ENCODE measurements around the gene FRMD8. TPM values are rescaled to one million over a fixed set of nuclear protein-coding genes. Genes with fewer than 3 reads are reported as not detected.

Gene FRMD8
- total RNA-seq, 6 donors from 2014 or later, result 31.4 to 77.5 (median 45.8) TPM

DNA sequence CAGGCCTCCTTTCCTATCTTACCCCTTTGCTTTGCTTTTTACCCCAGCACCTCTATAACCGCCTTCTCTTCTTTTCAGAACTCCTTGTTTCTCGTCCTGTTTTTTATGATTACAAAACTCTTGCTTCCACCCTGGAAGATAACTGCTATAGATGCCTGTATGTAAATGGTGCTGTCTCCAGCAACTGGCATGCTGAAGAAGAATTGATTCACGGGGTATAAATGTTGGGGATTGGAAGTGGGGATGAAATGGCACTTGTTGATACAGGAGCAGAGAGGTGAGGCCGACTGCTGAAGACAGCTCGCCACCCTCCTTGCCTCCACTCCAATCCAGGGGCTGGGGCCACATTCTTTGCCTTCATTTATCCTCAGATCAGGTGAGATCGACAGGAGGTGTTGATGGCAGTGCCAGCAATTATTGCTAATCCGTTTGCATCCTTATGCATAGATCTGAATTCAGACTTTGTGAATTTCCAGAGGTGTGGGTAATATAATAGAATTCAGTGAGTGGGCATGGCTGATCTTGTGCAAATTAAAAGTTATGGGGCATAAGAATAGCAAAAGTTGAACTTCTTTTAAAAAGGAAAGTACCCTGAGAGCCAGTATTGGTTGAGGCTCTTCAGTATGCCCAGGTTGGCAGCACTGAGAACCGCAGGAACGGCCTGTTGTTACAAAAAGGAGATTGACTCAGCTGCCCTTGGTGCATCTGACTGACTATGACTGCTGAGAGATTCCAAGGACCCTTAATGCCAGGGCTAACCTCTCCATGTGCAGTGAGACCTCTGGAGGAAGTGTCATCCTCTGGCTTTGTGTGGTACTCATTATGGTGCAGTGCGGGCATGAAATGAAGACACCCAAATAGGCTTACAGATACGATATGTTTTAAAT is 41.5 kb downstream of the FRMD8 start:
- 15 to 17% methylated on average over 11 of the region's 11 CpGs for WGBS, 2 donors
- peak overlapping the region; percentile 66 to 93 (median 74) for H3K4me3 ChIP-seq
- peaks cover 0 to 75% (median 8%) of the 10 kb centered on the region in 4 donors for H3K36me3 ChIP-seq
- peak in 1 of 2 donors; percentile 4 for ATAC-seq (ENCODE audit: low FRiP score in 2 of 2)
- peak overlapping the region; percentile 97 to 100 (median 100) for H3K27ac ChIP-seq
- H3K27me3 ChIP-seq, result no peaks in the 10 kb centered on the region
- TF ChIP-seq EP300 (IDR thresholded peaks at IDR 0.05) (peak in 1 of 4 donors; percentile 6), POLR2A (IDR thresholded peaks at IDR 0.05) (peak in 2 of 4 donors; percentile 69 to 83), POLR2AphosphoS5 (IDR thresholded peaks at IDR 0.05) (peak; percentile 62 to 94)
- TF ChIP-seq, protein P1, sequence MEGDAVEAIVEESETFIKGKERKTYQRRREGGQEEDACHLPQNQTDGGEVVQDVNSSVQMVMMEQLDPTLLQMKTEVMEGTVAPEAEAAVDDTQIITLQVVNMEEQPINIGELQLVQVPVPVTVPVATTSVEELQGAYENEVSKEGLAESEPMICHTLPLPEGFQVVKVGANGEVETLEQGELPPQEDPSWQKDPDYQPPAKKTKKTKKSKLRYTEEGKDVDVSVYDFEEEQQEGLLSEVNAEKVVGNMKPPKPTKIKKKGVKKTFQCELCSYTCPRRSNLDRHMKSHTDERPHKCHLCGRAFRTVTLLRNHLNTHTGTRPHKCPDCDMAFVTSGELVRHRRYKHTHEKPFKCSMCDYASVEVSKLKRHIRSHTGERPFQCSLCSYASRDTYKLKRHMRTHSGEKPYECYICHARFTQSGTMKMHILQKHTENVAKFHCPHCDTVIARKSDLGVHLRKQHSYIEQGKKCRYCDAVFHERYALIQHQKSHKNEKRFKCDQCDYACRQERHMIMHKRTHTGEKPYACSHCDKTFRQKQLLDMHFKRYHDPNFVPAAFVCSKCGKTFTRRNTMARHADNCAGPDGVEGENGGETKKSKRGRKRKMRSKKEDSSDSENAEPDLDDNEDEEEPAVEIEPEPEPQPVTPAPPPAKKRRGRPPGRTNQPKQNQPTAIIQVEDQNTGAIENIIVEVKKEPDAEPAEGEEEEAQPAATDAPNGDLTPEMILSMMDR (IDR thresholded peaks at IDR 0.05), result no peak
- peak in 1 of 2 donors; percentile 62 for DNase-seq
- no peaks in the 10 kb centered on the region for H3K9me3 ChIP-seq
- peaks cover 38 to 62% (median 51%) of the 10 kb centered on the region in 4 donors for H3K4me1 ChIP-seq

DNA sequence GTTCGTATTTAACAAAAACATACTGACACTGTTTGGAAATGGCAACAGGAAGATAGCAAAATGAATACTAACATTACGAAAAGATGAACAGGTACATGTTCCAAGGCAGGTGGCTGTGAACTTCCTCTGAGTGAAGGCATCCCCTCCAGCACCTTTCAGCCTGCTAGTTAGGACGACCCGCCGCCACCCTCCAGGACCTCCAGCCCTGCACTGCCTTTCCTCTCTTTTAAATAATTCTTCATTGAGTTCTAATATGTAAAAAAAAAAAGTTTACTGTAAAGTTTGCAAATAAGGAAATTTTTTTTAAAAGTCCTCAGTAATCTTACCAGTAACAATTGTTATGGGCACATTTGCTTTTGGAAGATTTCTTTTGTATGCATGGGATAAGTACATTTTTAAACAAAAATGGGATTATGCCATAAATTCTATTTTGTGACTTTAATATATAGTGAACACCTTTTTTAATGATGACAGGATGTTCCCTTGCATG is 42.2 kb downstream of the FRMD8 start:
- no peak for ATAC-seq (ENCODE audit: low FRiP score in 2 of 2)
- Histone ChIP-seq H3K27ac (peak overlapping the region; percentile 97 to 100 (median 100)), H3K9me3 (no peaks in the 10 kb centered on the region), H3K4me1 (peaks cover 44 to 69% (median 53%) of the 10 kb centered on the region in 4 donors), H3K27me3 (no peaks in the 10 kb centered on the region), H3K4me3 (peak overlapping the region; percentile 5 to 79 (median 68)), H3K36me3 (peaks cover 0 to 81% (median 10%) of the 10 kb centered on the region in 4 donors)
- TF ChIP-seq POLR2AphosphoS5 (IDR thresholded peaks at IDR 0.05) (no peak), EP300 (IDR thresholded peaks at IDR 0.05) (no peak), POLR2A (IDR thresholded peaks at IDR 0.05) (peak in 1 of 4 donors; percentile 62)
- TF ChIP-seq, protein P1 (IDR thresholded peaks at IDR 0.05), result peak in 1 of 6 experiments; percentile 6
- 17 to 25% methylated on average over 5 of the region's 5 CpGs for WGBS, 2 donors
- DNase-seq, result peak in 1 of 2 donors; percentile 47

DNA sequence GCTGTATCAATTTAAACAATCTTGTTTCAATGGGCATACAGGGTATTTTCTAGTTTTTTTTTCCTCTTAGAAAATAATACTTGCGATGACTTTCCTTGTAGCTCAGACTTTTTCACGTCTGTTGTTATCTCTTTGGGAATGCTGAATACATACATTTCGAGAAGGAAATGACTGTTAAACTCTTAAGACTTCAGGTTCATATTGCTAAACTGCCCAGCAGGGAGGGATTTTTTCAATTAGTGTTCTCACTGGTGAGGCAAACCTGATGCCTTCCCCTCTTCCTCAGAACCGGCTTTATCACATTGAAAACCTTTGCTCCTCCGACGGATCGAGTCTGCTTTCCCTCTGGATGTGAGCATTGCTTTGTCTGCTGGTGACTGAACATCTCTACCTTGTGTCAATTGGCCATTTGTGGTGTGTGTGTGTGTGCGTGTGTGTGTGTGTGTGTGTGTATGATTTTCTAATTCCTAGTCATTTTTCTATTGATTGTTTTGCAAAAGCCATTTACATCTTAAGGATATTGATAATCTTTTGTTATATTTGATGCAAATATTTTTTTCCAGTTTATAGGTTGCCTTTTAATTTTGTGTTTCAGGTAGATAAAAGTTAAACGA is 42.7 kb downstream of the FRMD8 start:
- peaks cover 0 to 81% (median 11%) of the 10 kb centered on the region in 4 donors for H3K36me3 ChIP-seq
- no peaks in the 10 kb centered on the region for H3K27me3 ChIP-seq
- no peaks in the 10 kb centered on the region for H3K9me3 ChIP-seq
- TF ChIP-seq POLR2AphosphoS5 (IDR thresholded peaks at IDR 0.05) (peak; percentile 66 to 91), POLR2A (IDR thresholded peaks at IDR 0.05) (peak in 3 of 4 donors; percentile 26 to 54 (median 45)), EP300 (IDR thresholded peaks at IDR 0.05) (no peak)
- TF ChIP-seq, protein P1 (IDR thresholded peaks at IDR 0.05), result peak in 1 of 6 experiments; percentile 17
- H3K4me1 ChIP-seq, result peaks cover 49 to 74% (median 59%) of the 10 kb centered on the region in 4 donors
- 5 to 7% methylated on average over 9 of the region's 9 CpGs for WGBS, 2 donors
- ATAC-seq (ENCODE audit: low FRiP score in 2 of 2), result peak in 1 of 2 donors; percentile 0
- H3K4me3 ChIP-seq, result peak overlapping the region in 3 of 4 donors; percentile 66 to 79 (median 69)
- peak overlapping the region; percentile 97 to 100 (median 100) for H3K27ac ChIP-seq
- DNase-seq, result peak in 1 of 2 donors; percentile 29

DNA sequence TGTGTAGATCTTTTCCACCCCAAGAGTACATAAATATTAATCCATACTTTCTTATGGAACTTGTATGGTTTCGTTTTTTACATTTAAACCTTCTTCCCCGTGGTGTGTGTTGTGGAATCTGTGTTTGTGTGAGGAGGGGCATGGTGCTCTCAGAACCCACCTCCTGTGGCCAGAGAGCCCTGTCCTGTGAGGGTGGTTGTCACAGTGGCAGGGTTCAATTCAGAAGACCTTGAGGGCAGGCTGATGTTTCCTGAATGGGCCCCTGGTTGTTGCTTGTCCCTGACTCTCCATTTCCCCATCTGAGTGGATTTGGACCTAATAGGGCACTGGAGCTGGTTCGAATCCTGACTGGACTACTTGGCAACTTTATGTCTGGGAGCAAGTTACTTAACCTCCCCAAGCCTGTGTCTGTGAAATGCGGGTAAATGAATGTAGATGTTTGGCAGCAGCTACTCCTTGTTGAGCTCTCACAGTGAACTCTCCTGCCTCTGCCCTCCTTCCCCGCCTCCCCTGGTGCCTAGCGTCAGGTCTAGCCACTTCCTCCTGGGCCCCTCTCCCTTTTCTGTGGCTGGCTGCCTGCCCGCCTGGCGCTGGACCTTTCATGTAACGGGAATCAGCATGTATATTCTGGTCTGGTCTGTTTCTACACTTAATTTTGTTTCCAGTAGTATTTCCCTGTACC is 43.4 kb downstream of the FRMD8 start:
- peaks cover 55 to 81% (median 66%) of the 10 kb centered on the region in 4 donors for H3K4me1 ChIP-seq
- peak; percentile 82 to 89 for DNase-seq
- ATAC-seq (ENCODE audit: low FRiP score in 2 of 2), result peak; percentile 23 to 43
- H3K9me3 ChIP-seq, result no peaks in the 10 kb centered on the region
- peak overlapping the region; percentile 0 to 79 (median 42) for H3K4me3 ChIP-seq
- no peaks in the 10 kb centered on the region for H3K27me3 ChIP-seq
- peaks cover 5 to 81% (median 17%) of the 10 kb centered on the region in 4 donors for H3K36me3 ChIP-seq
- H3K27ac ChIP-seq, result peak overlapping the region; percentile 97 to 100 (median 100)
- TF ChIP-seq POLR2AphosphoS5 (IDR thresholded peaks at IDR 0.05), result peak; percentile 82 to 90
- peak in 1 of 4 donors; percentile 7 for TF ChIP-seq EP300 (IDR thresholded peaks at IDR 0.05)
- TF ChIP-seq POLR2A (IDR thresholded peaks at IDR 0.05), result peak in 3 of 4 donors; percentile 58 to 85 (median 63)
- TF ChIP-seq, protein P1 (IDR thresholded peaks at IDR 0.05), result no peak
- WGBS, 2 donors, result 1% methylated on average over 9 of the region's 9 CpGs
